Measurements from ENCODE around the gene KSR2. TPM values are rescaled to one million over a fixed set of nuclear protein-coding genes. Genes with fewer than 3 reads are reported as not detected.

The KSR2 gene
- total and polyA plus RNA-seq, 9 donors = under 0.01 to 0.15 (median 0.08) TPM; not detected in 4

GRCh38 chr12:117502233-117502632, 466.6 kb downstream of the KSR2 start:
- Histone ChIP-seq H3K27me3 (no peaks in the 10 kb centered on the region), H3K4me1 (ENCODE audit: insufficient read depth) (no peaks in the 10 kb centered on the region), H3K4me3 (no peak overlapping the region), H3K9me3 (no peaks in the 10 kb centered on the region), H3K36me3 (no peaks in the 10 kb centered on the region), H3K27ac (no peak overlapping the region)
- intact Hi-C loops (cut with DNase I) = no loop called here
- TF ChIP-seq CTCF (IDR thresholded peaks at IDR 0.05) (no peak), POLR2A (IDR thresholded peaks at IDR 0.05) (no peak), EP300 (IDR thresholded peaks at IDR 0.05) (no peak)
- WGBS, 3 donors = 81 to 86% (median 82%) methylated on average over 4 of the region's 4 CpGs
- no peak for DNase-seq

- Histone ChIP-seq H3K27ac (no peak overlapping the region), H3K27me3 (no peaks in the 10 kb centered on the region), H3K36me3 (no peaks in the 10 kb centered on the region), H3K9me3 (no peaks in the 10 kb centered on the region), H3K4me1 (ENCODE audit: insufficient read depth) (no peaks in the 10 kb centered on the region), H3K4me3 (no peak overlapping the region)
- intact Hi-C loops (cut with DNase I) = no loop called here
- no peak for DNase-seq
- TF ChIP-seq CTCF (IDR thresholded peaks at IDR 0.05) (no peak), POLR2A (IDR thresholded peaks at IDR 0.05) (no peak), EP300 (IDR thresholded peaks at IDR 0.05) (no peak)
- 44 to 52% (median 48%) methylated on average over 7 of the region's 7 CpGs for WGBS, 3 donors
Observed at GRCh38 chr12:117501076-117501869, 467.5 kb downstream of the KSR2 start.

DNA sequence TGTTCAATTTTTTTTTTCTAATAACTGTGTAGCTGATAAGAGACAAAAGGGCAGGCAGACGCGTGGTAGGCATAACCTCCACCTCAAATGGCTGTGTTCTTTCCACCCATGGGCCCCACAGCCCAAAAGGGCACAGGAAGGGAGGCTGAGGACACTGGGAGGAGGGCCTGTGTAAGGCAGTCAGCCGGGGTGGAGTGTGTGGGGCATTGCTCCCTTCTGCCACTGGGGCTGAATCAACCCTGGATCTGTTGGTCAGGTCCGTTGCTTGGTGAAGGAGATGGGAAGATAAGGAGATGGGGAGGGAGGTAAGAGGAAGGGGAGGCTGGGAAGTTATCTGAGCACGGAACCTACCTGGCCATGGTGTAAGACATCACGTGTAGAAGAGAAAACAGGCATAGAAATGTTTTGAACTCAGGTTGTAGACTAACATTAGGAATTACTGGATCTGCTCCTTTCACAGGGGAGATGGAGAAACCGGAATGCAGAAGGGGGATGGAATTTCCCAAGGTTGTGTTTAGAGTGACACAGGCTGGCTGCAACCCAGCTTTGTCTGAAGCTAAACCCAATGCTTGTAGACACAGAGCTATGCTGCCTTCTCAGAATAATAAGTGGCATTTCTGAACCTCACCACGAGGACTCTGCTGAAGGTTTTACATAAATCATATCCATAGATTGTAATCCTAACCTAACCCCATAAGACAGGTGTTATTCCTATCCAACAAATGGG, 468.9 kb downstream of the KSR2 start:
- Histone ChIP-seq H3K27me3 (no peaks in the 10 kb centered on the region), H3K36me3 (no peaks in the 10 kb centered on the region), H3K9me3 (no peaks in the 10 kb centered on the region), H3K27ac (no peak overlapping the region), H3K4me1 (ENCODE audit: insufficient read depth) (no peaks in the 10 kb centered on the region), H3K4me3 (no peak overlapping the region)
- TF ChIP-seq EP300 (IDR thresholded peaks at IDR 0.05) (no peak), POLR2A (IDR thresholded peaks at IDR 0.05) (no peak), CTCF (IDR thresholded peaks at IDR 0.05) (no peak)
- intact Hi-C loops (cut with DNase I) = no loop called here
- no peak for DNase-seq
- whole genome bisulfite sequencing, 3 donors = 37 to 50% (median 40%) methylated on average over 8 of the region's 8 CpGs

DNA sequence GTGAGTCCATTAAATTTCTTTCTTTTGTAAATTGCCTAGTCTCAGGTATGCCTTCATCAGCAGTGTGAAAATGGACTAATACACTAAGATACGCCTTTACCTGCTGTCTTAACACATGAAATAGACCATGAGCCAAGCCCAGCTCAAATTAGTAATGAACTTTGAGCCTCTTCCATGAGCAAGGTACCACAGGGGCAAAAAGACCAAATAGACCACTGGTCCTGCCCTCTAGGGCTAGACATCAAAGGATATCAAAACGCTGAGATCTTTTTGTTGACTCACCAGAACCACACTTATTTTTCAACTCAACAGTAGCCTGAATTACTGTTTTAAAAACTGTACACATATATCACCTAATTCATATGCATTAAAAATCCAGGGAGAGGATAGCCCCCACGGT, 469.9 kb downstream of the KSR2 start:
- no peak for DNase-seq
- no peaks in the 10 kb centered on the region for H3K36me3 ChIP-seq
- H3K27me3 ChIP-seq = no peaks in the 10 kb centered on the region
- H3K27ac ChIP-seq = no peak overlapping the region
- intact Hi-C loops (cut with DNase I) = no loop called here
- H3K4me3 ChIP-seq = no peak overlapping the region
- WGBS, 3 donors = 40 to 53% (median 41%) methylated on average over 3 of the region's 3 CpGs
- H3K9me3 ChIP-seq = no peaks in the 10 kb centered on the region
- no peaks in the 10 kb centered on the region for H3K4me1 ChIP-seq (ENCODE audit: insufficient read depth)
- TF ChIP-seq CTCF (IDR thresholded peaks at IDR 0.05) (no peak), POLR2A (IDR thresholded peaks at IDR 0.05) (no peak), EP300 (IDR thresholded peaks at IDR 0.05) (no peak)

Data from ovary (tissue), 9 donors.